Measurements from ENCODE around the gene HHIPL1.

GRCh38 chr14:99632410-99633035 lies 12.4 kb upstream of the HHIPL1 start:
- TF ChIP-seq CTCF (IDR thresholded peaks at IDR 0.05): no peak
- TF ChIP-seq POLR2A (IDR thresholded peaks at IDR 0.05): no peak
